Measurements from ENCODE around the gene NAA50.

NAA50 gene

DNA sequence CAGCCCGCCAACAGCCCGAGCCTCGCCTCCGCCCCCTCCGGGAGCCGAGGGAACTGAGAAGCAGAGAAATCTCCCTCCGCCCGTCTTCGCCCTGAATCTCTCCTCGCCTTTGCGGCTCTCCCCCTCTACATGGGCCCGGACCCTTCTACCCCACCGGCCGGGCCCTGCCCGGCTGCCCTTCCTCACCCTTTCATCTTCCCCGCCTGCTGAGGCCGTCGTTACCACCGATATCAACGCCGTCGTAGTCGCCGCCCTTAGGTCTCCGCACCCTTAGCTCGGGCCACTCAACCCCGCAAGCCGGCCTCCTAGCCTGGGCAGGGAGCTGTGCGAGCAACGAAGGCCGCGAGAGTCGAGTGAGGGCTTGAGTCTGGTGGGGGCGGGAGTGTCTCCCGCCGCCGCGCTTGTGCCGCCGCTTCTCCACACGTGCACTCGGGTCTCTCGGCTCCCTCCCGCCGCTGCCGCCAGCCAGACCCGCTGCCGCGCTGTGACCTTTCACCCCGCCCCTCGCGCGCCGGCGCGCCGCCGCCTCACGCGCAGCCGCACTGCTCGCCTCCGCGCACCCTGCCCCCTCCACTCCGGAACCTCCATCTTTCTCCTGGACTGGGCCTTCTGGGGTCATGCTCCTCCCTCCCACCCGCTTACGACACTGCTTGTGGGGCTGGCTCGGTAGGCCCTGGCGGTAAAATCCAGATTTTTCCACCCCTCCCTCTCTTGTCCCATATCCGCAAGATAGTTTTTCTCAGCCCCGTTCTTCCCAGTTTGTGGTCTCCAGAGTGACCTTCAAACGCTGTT, at the start of gene NAA50:
NAA50 (minus strand) TSS at position 494 of the 792 bp plus-strand sequence; CDS start at position 194, 300 bp downstream.
- peak within 1 kb of the TSS; percentile 98 for H3K4me3 ChIP-seq (ENCODE audit: low read depth, low read length)
- peak; percentile 92 for DNase-seq (ENCODE audit: low read depth, low spot score)
- in situ Hi-C loops (cut with HindIII; ENCODE audit: low sequenced_read_pairs): no loop called here
- TF ChIP-seq, protein P1, sequence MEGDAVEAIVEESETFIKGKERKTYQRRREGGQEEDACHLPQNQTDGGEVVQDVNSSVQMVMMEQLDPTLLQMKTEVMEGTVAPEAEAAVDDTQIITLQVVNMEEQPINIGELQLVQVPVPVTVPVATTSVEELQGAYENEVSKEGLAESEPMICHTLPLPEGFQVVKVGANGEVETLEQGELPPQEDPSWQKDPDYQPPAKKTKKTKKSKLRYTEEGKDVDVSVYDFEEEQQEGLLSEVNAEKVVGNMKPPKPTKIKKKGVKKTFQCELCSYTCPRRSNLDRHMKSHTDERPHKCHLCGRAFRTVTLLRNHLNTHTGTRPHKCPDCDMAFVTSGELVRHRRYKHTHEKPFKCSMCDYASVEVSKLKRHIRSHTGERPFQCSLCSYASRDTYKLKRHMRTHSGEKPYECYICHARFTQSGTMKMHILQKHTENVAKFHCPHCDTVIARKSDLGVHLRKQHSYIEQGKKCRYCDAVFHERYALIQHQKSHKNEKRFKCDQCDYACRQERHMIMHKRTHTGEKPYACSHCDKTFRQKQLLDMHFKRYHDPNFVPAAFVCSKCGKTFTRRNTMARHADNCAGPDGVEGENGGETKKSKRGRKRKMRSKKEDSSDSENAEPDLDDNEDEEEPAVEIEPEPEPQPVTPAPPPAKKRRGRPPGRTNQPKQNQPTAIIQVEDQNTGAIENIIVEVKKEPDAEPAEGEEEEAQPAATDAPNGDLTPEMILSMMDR (IDR thresholded peaks at IDR 0.05; ENCODE audit: low read depth, low read length): peak; percentile 47

DNA sequence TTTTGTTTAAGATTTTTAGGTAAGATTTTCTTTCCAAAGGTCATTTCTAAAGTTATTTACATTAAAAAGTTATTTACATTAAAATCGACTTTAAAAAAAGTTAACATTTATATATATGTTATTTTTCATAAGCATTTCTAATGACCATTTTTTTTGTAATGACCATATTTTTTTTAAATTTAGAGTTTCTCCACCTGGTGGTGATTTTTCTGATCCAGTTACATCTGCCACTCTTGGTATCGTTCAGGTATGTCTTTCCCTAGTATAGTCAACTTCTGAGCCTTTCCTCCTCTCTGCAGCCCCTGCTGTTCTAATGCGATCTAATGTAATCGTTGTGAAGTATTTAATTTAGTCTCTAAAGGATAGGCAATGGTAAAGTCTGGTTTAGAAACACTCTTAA, 49.6 kb upstream of the NAA50 start:
- in situ Hi-C loops (cut with HindIII; ENCODE audit: low sequenced_read_pairs): no loop called here
- no peak for DNase-seq (ENCODE audit: low read depth, low spot score)
- TF ChIP-seq, protein P1 (IDR thresholded peaks at IDR 0.05; ENCODE audit: low read depth, low read length): no peak
- no peak overlapping the region for H3K4me3 ChIP-seq (ENCODE audit: low read depth, low read length)

DNA sequence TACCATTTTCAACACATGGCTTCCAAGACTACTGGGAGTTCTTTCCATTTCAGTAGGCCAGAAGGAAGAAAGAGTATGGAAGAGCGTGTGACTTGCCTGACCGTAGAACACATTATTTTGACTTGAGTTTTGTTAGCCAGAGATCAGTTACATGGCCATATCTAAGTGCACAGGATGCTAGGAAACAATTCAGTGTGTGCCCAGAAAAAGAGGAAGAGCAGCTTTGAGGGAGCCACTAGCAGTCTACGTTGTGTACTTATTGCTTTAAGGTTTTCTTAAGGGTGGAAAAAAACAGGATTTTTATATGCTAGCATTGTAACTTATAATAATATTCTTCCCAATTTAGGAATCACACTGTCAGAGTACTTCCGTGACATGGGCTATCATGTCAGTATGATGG, 48.5 kb upstream of the NAA50 start:
- in situ Hi-C loops (cut with HindIII; ENCODE audit: low sequenced_read_pairs): no loop called here
- no peak for DNase-seq (ENCODE audit: low read depth, low spot score)
- H3K4me3 ChIP-seq (ENCODE audit: low read depth, low read length): no peak overlapping the region
- TF ChIP-seq, protein P1 (IDR thresholded peaks at IDR 0.05; ENCODE audit: low read depth, low read length): no peak

DNA sequence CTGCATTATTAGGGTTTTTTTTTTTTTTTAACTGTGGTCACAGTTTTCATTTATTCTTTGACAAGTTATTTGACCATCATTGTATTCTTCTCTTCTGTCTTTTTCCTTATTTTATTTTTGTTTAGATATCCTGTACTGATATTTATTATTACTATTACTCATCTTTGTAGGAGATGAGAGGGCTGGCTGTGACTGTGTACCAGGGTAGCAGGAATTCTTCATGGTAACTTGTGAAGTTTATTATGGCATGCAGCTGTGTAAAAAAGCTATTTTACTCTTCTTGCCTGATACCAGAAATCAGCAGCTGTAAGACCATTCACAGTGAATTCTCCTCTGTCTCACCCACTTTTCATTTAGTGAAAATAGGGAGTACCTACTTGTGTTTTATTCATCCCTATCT, 45.3 kb upstream of the NAA50 start:
- peak; percentile 33 for DNase-seq (ENCODE audit: low read depth, low spot score)
- in situ Hi-C loops (cut with HindIII; ENCODE audit: low sequenced_read_pairs): no loop called here
- TF ChIP-seq, protein P1 (IDR thresholded peaks at IDR 0.05; ENCODE audit: low read depth, low read length): no peak
- no peak overlapping the region for H3K4me3 ChIP-seq (ENCODE audit: low read depth, low read length)

DNA sequence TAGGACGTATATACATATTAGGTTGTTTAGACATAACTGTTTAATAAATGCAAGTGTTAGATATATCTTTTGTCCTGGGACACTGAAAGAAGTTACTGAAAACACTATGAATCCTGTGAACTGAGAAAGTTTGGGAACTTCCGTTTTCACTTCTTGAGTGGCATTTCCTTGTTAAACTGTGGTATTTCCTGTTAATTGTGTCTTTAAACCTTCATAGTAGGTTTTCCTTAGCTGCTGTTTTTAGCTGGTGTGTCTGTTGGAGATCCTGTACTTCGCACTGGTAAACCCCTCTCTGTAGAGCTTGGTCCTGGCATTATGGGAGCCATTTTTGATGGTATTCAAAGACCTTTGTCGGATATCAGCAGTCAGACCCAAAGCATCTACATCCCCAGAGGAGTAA, 37.9 kb upstream of the NAA50 start:
- H3K4me3 ChIP-seq (ENCODE audit: low read depth, low read length): no peak overlapping the region
- in situ Hi-C loops (cut with HindIII; ENCODE audit: low sequenced_read_pairs): no loop called here
- no peak for DNase-seq (ENCODE audit: low read depth, low spot score)
- TF ChIP-seq, protein P1 (IDR thresholded peaks at IDR 0.05; ENCODE audit: low read depth, low read length): no peak

DNA sequence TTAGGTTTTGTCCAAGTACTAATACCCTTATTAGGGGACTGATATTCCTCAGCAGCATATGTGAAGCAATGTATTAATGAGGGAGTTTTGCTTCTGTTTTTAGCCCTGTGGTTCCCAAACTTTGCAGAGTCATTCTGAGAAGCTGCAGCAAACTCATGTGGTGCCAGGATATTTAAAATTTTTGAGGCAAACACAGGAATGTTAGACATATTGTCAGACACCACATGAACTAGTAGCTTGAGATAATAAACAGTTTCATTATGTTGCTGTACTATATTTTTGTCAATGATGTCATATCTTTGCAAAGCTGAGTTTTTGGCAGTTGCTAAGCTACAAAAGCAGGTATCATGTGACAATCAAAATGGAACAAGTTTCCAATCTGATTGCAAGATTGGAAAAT, 37.4 kb upstream of the NAA50 start:
- TF ChIP-seq, protein P1 (IDR thresholded peaks at IDR 0.05; ENCODE audit: low read depth, low read length): no peak

More for the DNA sequence above, 37.4 kb upstream of the NAA50 start:
- no peak overlapping the region for H3K4me3 ChIP-seq (ENCODE audit: low read depth, low read length)
- in situ Hi-C loops (cut with HindIII; ENCODE audit: low sequenced_read_pairs): no loop called here
- DNase-seq (ENCODE audit: low read depth, low spot score): peak; percentile 97

Data from astrocyte of the spinal cord (primary cell).